ENCODE data around the gene COA8. TPM values are rescaled to one million over a fixed set of nuclear protein-coding genes. Genes with fewer than 3 reads are reported as not detected.
"Not testable (repeated sequence)": the region's sequence is repeated elsewhere in the genome, so short reads cannot be mapped to it uniquely, and the experiment has no call there.

The COA8 gene
- total RNA-seq, 2 donors from 2014 or later: 37.8 to 42.5 TPM

- intact Hi-C loops (cut with DNase I): no loop called here
- no peak for DNase-seq
- no peak for ATAC-seq
Observed at GRCh38 chr14:103524002-103524935, 38.5 kb upstream of the COA8 start.

DNA sequence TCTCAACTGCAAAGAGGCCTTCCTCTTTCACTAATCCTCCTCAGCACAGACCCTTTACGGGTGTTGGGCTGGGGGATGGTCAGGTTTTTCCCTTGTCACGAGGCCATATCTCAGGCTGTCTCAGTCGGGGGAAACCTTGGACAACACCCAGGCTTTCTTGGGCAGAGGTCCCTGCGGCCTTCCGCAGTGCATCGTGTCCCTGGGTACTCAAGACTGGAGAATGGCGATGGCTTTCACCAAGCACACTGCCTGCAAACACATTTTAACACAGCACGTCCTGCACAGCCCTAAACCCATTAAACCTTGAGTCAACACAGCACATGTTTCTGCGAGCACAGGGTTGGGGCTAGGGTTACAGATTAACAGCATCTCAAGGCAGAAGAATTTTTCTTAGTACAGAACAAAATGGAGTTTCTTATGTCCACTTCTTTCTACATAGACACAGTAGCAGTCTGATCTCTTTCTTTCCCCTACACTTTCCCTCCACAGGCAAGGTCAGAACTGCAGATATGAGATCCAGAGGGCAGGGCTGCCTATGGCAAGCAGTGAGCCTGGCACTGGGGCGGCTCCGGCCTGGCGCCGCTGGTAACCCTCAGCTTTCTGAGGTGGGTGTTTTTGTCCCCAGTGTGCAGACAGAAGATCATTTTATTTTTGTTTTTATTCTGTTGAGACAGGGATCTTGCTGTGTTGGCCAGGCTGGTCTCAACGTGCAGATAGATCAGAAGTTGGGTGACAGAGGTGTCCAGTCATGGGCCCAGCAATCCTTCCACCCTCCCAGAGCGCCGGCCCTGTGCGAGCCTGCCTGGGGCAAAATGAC, 37.1 kb upstream of the COA8 start:
- ATAC-seq; DNase-seq; intact Hi-C loops (cut with DNase I): not testable (repeated sequence)

DNA sequence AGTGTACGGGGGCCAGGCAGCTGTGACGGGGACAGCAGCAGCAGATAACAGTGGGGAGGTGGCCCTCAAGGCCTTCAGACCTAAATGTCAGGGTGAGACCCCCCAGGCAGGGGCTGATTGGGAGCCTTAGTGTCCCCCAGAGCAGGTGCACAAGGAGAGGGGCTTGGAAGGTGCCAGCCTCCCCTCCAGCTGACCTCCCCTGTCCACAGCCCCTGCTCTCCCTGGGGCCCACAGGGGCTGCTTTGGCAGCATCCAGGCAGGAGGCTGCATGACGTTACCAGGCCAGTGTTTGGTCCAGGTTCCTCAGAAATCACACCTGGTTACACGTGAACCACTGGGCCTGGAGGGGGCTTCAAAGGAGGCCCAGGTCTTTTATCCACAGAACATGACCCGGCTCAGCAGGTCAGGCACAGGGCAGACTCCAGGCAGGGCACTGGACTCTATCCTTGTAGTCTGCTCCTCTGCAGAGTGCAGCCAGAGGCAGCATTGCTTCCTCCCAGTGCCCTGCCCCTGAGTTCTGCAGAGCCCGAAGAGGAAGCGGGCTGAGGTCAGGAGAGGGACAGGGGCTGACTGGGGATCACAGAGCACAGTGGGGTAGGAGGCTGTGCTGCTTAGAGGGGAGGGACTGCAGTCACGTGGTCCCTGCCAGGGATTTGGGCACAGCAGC, 36.4 kb upstream of the COA8 start:
- intact Hi-C loops (cut with DNase I): no loop called here
- DNase-seq (no peak), ATAC-seq (no peak)

GRCh38 chr14:103526914-103527248, 35.9 kb upstream of the COA8 start:
- intact Hi-C loops (cut with DNase I): no loop called here
- no peak for DNase-seq
- no peak for ATAC-seq

DNA sequence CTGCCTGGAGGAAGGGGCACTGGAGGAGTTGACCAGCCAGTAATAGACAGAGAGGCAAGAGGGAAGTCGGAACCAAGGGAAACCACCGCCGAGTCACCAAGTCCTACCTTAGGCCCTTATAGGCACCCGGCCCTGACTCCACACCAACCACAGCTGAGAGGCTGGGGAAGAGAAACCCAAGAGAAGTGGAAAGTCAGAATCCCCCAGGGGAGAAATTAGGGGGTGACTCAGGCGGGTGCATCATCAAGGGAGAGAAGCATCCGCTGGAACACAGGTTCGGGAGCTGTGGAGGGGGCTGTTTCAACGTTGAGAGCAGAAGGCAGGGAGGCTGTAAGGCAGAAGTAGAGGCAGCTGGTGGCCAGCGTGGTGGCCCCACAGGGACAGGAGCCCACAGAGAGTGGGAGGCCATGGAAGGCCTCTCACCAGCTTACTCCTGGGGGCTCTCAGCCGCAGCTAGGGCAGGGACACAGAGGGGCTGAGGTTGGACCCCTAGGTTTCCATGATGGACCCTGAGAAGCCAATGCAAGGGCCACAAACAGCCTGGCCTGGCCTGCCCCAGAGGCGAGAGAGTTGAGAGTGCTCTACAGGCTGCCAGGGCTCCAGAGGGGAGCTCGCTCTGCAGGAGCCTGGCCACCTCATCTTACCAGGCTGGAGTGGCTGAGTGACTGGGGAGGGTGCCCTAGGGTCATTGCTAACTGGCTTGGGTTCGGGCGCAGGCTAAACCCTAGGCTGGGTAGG, 35.2 kb upstream of the COA8 start:
- no peak for ATAC-seq
- intact Hi-C loops (cut with DNase I): no loop called here
- no peak for DNase-seq

GRCh38 chr14:103528146-103528586, 34.6 kb upstream of the COA8 start:
- ATAC-seq: peak; percentile 48 to 56
- DNase-seq: no peak
- intact Hi-C loops (cut with DNase I): no loop called here

DNA sequence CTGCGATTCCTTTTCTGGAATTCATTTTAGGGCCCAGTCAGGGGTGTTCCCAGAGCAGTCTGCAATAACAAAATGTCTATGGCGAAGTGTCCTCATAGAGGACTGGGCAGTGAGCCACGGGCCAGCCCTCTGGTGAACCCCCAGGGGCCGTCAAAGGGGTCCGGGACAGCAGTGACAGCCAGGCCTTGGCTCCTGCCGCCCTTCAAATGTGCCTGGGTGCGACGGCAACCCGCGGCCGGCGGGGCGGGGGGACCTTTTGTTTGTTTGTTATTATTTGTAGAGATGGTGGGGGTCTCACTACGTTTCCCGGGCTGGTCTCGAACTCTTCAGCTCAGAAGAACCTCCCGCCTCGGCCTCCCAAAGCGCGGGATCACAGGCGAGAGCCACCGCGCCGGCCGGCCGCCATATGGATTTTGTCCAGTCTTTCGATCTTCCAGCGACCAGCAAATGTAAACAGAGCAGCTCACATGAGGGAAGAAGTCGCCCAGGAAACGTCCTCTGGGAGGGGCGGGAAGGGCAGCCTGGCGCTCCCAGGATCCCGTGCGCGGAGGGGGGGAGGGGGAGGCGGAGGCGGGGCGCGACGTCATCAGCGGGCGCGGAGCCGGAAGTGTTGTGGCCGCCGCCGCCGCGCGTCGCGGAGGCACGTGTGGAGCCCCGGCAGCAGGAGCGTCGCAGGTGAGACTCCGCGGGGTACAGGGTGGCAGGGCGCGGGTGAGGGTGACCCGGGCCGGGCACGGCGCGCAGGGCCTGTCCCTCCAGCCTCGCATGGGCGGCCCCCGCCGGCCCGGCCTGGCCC, 34.0 kb upstream of the COA8 start, which contains the start of gene TRMT61A:
TSS of gene TRMT61A (plus strand) at position 610 of the 796 bp plus-strand sequence. CDS start 783 bp downstream, outside the sequence.
- intact Hi-C loops (cut with DNase I): no loop called here
- ATAC-seq: peak; percentile 91 to 92

DNA sequence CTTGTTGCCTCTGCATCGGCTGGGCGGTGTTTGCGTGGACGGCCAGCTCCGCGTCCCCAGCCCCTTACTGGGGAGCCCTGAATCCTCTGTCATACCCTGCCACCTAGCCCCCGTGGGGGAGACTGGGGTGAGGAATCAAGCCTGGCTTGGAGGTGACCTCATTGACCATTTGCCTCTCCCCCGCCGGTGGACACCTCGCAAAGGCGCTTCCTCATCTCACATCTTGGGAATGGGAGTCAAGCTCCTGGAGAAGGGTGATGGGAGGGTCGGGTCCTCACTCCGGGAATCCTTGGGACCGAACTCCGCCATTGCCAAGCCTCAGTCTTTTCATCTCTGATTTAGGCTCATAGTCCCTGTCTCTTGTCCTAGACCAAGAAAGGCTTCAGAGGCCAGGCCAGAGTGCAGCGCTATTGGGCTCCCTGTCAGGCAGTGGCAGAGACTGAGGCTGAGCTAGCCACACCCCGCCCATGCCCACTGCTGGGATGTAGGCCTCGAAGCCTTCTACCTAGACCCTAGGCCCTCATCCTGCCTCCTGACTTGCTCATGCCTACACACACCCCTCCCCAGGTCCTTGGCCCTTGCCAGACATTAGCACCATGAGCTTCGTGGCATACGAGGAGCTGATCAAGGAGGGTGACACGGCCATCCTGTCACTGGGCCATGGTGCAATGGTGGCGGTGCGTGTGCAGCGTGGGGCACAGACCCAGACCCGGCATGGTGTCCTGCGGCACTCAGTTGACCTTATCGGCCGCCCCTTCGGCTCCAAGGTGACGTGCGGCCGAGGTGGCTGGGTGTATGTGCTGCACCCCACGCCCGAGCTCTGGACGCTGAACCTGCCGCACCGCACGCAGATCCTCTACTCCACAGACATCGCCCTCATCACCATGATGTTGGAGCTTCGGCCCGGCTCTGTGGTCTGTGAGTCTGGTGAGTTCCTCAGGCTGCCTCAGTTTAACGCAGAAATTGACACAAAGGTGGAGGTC, 33.1 kb upstream of the COA8 start:
- intact Hi-C loops (cut with DNase I): no loop called here
- ATAC-seq (no peak), DNase-seq (no peak)

More for the DNA sequence above, 34.0 kb upstream of the COA8 start, which contains the start of gene TRMT61A:
- peak; percentile 89 for DNase-seq

- DNase-seq (no peak), ATAC-seq (no peak)
- intact Hi-C loops (cut with DNase I): no loop called here
Observed at GRCh38 chr14:103530390-103530789, 32.4 kb upstream of the COA8 start.

DNA sequence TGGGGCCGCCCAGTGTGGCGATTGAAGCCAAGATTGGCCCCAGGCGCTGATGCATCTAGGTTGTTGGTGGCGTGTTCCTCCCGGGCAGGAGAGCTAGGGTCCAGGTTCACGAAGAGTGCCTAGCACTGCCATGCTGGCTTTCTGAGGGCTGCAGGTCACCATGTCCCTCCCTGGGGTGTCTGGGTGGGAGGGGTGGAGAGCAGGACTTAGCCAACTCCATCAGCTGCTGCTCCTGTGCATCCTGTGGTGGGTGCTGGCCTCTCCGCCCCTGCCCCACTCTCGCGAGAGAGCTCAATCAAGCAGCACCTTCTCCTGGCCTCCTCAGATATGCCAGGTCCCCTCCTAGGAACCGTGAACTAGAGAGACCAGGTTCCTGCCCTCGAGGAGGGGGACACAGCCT, 31.9 kb upstream of the COA8 start:
- no peak for ATAC-seq
- intact Hi-C loops (cut with DNase I): no loop called here
- DNase-seq: no peak

- no peak for ATAC-seq
- intact Hi-C loops (cut with DNase I): no loop called here
Observed at GRCh38 chr14:103531421-103532215, 31.1 kb upstream of the COA8 start.

DNA sequence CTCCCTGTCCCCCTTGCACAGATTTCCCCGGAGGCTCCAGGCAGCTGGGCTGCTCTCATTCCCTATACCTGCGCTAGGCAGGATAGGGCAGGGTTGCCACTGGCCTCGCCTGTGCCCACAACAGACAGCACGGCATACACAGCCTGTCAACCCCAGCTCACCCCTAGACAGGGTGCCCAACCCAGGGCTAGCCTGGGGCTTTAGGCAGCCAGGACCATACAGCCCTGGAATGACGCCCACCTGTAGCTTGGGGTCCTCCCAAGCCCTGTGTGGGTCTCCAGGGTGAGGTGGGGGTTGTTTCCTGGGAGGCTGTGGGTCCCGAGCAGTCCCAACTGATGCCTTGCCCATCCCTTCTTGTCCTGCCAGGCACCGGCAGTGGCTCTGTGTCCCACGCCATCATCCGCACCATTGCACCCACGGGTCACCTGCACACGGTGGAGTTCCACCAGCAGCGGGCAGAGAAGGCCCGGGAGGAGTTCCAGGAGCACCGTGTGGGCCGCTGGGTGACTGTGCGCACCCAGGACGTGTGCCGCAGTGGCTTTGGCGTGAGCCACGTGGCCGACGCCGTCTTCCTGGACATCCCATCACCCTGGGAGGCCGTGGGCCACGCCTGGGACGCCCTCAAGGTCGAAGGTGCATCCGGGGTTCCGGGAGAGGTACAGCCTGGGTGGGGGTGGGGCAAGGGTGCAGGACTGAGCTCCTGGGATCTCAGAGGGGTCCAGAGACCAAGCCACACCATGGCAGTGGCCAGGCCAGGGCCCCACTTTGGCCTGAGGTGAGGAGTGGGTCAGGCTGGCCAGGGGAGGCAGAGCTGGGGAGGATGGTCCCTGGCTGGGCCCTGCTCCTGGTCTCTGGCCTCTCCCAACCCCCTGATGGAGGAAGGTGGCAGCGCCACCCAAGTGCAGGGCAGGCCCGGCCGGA, 30.3 kb upstream of the COA8 start:
- DNase-seq (no peak), ATAC-seq (no peak)
- intact Hi-C loops (cut with DNase I): no loop called here

More at GRCh38 chr14:103531421-103532215, 31.1 kb upstream of the COA8 start:
- DNase-seq: no peak

DNA sequence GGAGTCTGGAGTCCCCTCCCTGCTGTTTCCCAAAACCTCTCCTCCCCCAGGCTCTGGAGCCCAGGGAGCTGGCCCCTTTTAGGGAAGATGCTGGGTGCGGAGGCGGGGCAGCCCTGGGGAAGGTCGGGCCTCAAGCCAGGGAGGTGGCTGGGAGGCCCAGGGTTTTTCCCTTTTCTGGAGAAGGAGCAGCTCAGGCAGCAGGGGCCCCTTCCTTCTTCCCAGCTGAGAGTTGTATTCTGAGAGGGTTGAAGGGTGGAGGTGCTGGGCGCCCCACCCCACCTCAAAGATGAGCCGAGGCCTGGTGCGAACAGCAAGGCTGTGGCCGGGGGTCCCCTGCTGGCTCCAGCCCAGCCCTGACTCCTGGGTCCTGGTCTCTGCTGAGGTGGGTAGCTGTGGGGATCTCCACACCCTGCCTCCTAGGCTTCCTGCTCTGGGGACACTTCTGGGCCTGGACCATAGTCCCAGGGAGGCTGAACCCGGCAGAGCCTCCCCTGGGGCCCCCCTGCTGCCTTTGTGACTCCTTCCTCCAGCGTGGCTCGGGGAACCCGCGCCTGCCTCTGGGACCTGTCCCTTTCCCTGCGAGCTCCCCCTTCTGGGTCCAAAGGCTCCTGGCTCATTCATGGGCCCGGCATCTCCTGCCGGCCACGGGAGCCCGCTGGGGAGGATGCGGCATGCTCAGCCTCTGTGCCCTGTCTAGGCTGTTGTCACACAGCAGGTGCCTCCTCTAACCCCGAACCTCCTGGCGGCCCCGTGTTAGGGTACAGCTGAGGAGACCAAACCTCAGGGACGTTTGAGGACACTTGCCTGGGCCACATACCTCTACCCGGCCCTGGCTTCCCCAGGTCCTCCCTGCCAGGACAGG, 29.4 kb upstream of the COA8 start:
- DNase-seq (no peak), ATAC-seq (no peak)
- intact Hi-C loops (cut with DNase I): no loop called here

GRCh38 chr14:103533999-103534575, 28.7 kb upstream of the COA8 start:
- no peak for ATAC-seq
- intact Hi-C loops (cut with DNase I): no loop called here
- DNase-seq: no peak

Measured in left cardiac atrium (tissue), 4 donors.